Spinal cord (tissue), 10 donors: Measurements from ENCODE around the gene PTPRG. TPM values are rescaled to one million over a fixed set of nuclear protein-coding genes. Genes with fewer than 3 reads are reported as not detected.
"Not testable (repeated sequence)": the region's sequence is repeated elsewhere in the genome, so short reads cannot be mapped to it uniquely, and the experiment has no call there.

Experiments used
- DNase-seq, 6 donors: peaks; one replicate each; pipeline versions ENCODE4 v3.0.0 to v3.0.0-alpha.2; 2013 to 2015; ENCODE audit warnings: low spot score in 6 of 6, low read depth in 4 of 6
- H3K27ac ChIP-seq: one replicate; pipeline ENCODE4 v1.5.1; 2013; ENCODE audit warnings: low read depth, low read length, control low read depth
- H3K27me3 ChIP-seq: one replicate; pipeline ENCODE4 v1.6.1; 2013; ENCODE audit warnings: low read length; ENCODE audit not compliant: control insufficient read depth, insufficient read depth
- H3K36me3 ChIP-seq: one replicate; pipeline ENCODE4 v1.6.1; 2013; ENCODE audit warnings: low read length; ENCODE audit not compliant: control insufficient read depth, insufficient read depth
- H3K4me1 ChIP-seq: one replicate; pipeline ENCODE4 v1.6.1; 2013; ENCODE audit warnings: low read length; ENCODE audit not compliant: control insufficient read depth, insufficient read depth
- H3K4me3 ChIP-seq: one replicate; pipeline ENCODE4 v1.5.1; 2013; ENCODE audit warnings: low read depth, low read length, control low read depth
- H3K9me3 ChIP-seq: one replicate; pipeline ENCODE4 v1.6.1; 2013; ENCODE audit warnings: low read length; ENCODE audit not compliant: control insufficient read depth, insufficient read depth
- WGBS: methylation state at CpG from one replicate; pipeline ENCODE4 v1.1.5; 2013; ENCODE audit warnings: missing lambda C conversion rate; ENCODE audit not compliant: insufficient coverage; 5-methylcytosine and 5-hydroxymethylcytosine counted together
- polyA plus RNA-seq, 2 donors: library from polyadenylated mRNA; unstranded; fragments of 120-200 nt; gene quantifications; one replicate each; pipeline ENCODE4 v1.2.1, GENCODE V29; 2013; ENCODE audit not compliant: insufficient read length in 2 of 2
- total RNA-seq, 2 donors: library from RNA; depleted of rRNA in 1 of 2; stranded (reverse); fragments of 120-200 nt in 1 of 2; fragments of >200 nt in 1 of 2; gene quantifications; one replicate each; pipeline versions ENCODE4 v1.2.3 to v1.2.4, GENCODE V29; 2013 to 2014
- donor health status: healthy.

The PTPRG gene
- total and polyA plus RNA-seq, 4 donors: 29.2 to 106 (median 60.2) TPM

GRCh38 chr3:61691466-61691865, 130.1 kb downstream of the PTPRG start:
- Histone ChIP-seq H3K27me3 (no peaks in the 10 kb centered on the region), H3K36me3 (no peaks in the 10 kb centered on the region), H3K27ac (no peak overlapping the region), H3K4me1 (peaks cover 12% of the 10 kb centered on the region), H3K4me3 (no peak overlapping the region), H3K9me3 (no peaks in the 10 kb centered on the region)
- WGBS: no CpG with 5 or more reads among the region's 2 CpGs
- no peak for DNase-seq

GRCh38 chr3:61697301-61697700, 135.9 kb downstream of the PTPRG start:
- no peaks in the 10 kb centered on the region for H3K4me1 ChIP-seq
- H3K27me3 ChIP-seq: no peaks in the 10 kb centered on the region
- no peak overlapping the region for H3K27ac ChIP-seq
- no peaks in the 10 kb centered on the region for H3K9me3 ChIP-seq
- 50% methylated on average over 1 of the region's 2 CpGs for WGBS
- H3K36me3 ChIP-seq: no peaks in the 10 kb centered on the region
- H3K4me3 ChIP-seq: no peak overlapping the region
- no peak for DNase-seq

- not testable (repeated sequence) for H3K4me1 ChIP-seq, DNase-seq, H3K9me3 ChIP-seq, H3K4me3 ChIP-seq, H3K27ac ChIP-seq, H3K27me3 ChIP-seq, H3K36me3 ChIP-seq
- WGBS: no CpG with 5 or more reads among the region's 3 CpGs
These were observed 137.1 kb downstream of the PTPRG start for GRCh38 chr3:61698278-61699072.

GRCh38 chr3:61699622-61700021, 138.3 kb downstream of the PTPRG start:
- Histone ChIP-seq H3K27ac (no peak overlapping the region), H3K4me3 (no peak overlapping the region), H3K27me3 (no peaks in the 10 kb centered on the region), H3K36me3 (no peaks in the 10 kb centered on the region), H3K4me1 (no peaks in the 10 kb centered on the region), H3K9me3 (no peaks in the 10 kb centered on the region)
- no peak for DNase-seq

- Histone ChIP-seq H3K4me3 (no peak overlapping the region), H3K27ac (no peak overlapping the region), H3K36me3 (no peaks in the 10 kb centered on the region), H3K9me3 (no peaks in the 10 kb centered on the region), H3K4me1 (no peaks in the 10 kb centered on the region), H3K27me3 (no peaks in the 10 kb centered on the region)
- no peak for DNase-seq
- no CpG with 5 or more reads among the region's 1 CpG for WGBS
These were observed 139.6 kb downstream of the PTPRG start for GRCh38 chr3:61701011-61701410.

- Histone ChIP-seq H3K27ac (no peak overlapping the region), H3K4me3 (no peak overlapping the region), H3K27me3 (no peaks in the 10 kb centered on the region), H3K9me3 (no peaks in the 10 kb centered on the region), H3K4me1 (no peaks in the 10 kb centered on the region), H3K36me3 (no peaks in the 10 kb centered on the region)
- no CpG with 5 or more reads among the region's 4 CpGs for WGBS
- DNase-seq: no peak
These were observed 141.1 kb downstream of the PTPRG start for GRCh38 chr3:61702453-61702852.

GRCh38 chr3:61704807-61705206, 143.4 kb downstream of the PTPRG start:
- H3K9me3 ChIP-seq: no peaks in the 10 kb centered on the region
- 83% methylated on average over 1 of the region's 2 CpGs for WGBS
- no peak overlapping the region for H3K27ac ChIP-seq
- H3K4me1 ChIP-seq: no peaks in the 10 kb centered on the region
- no peaks in the 10 kb centered on the region for H3K36me3 ChIP-seq
- no peak for DNase-seq
- no peak overlapping the region for H3K4me3 ChIP-seq
- no peaks in the 10 kb centered on the region for H3K27me3 ChIP-seq

- H3K9me3 ChIP-seq: no peaks in the 10 kb centered on the region
- no peak for DNase-seq
- no peak overlapping the region for H3K4me3 ChIP-seq
- no peaks in the 10 kb centered on the region for H3K36me3 ChIP-seq
- H3K27ac ChIP-seq: no peak overlapping the region
- no peaks in the 10 kb centered on the region for H3K27me3 ChIP-seq
- H3K4me1 ChIP-seq: no peaks in the 10 kb centered on the region
- no CpG with 5 or more reads among the region's 1 CpG for WGBS
These were observed 146.1 kb downstream of the PTPRG start for GRCh38 chr3:61707492-61707891.

- no CpG with 5 or more reads among the region's 3 CpGs for WGBS
- not testable (repeated sequence) for DNase-seq, H3K36me3 ChIP-seq, H3K27me3 ChIP-seq, H3K9me3 ChIP-seq, H3K4me3 ChIP-seq, H3K4me1 ChIP-seq, H3K27ac ChIP-seq
These were observed 149.5 kb downstream of the PTPRG start for GRCh38 chr3:61710920-61711319.

- Histone ChIP-seq H3K36me3 (no peaks in the 10 kb centered on the region), H3K9me3 (no peaks in the 10 kb centered on the region), H3K27ac (no peak overlapping the region), H3K27me3 (no peaks in the 10 kb centered on the region), H3K4me1 (peaks cover 1% of the 10 kb centered on the region), H3K4me3 (no peak overlapping the region)
- no peak for DNase-seq
- 97% methylated on average over 4 of the region's 4 CpGs for WGBS
These were observed 152.9 kb downstream of the PTPRG start for GRCh38 chr3:61714225-61714624.
